Smooth muscle cell (in vitro differentiated cells): ENCODE measurements around the gene PIEZO1. TPM values are rescaled to one million over a fixed set of nuclear protein-coding genes. Genes with fewer than 3 reads are reported as not detected.
"Not testable (repeated sequence)": the region's sequence is repeated elsewhere in the genome, so short reads cannot be mapped to it uniquely, and the experiment has no call there.

Experiments
- DNase-seq: peaks from one replicate; lab custom pipeline; 2025; ENCODE audit not compliant: unreplicated experiment; lab: John Stamatoyannopoulos, UW
- H2AFZ ChIP-seq: fragments of 200-600 bp; sonication (generic); 2 replicates; pipeline ENCODE4 v1.6.0; 2016; ENCODE audit warnings: antibody characterized with exemption, low read depth, mild to moderate bottlenecking
- H3F3A ChIP-seq: fragments of 200-600 bp; sonication (generic); 2 replicates; pipeline ENCODE4 v1.6.0; 2017; ENCODE audit warnings: antibody characterized with exemption, low read depth
- H3K27ac ChIP-seq: fragments of 200-600 bp; sonication (generic); 2 replicates; pipeline ENCODE4 v1.5.1; 2016; ENCODE audit warnings: low read depth, mild to moderate bottlenecking
- H3K27me3 ChIP-seq: fragments of 200-600 bp; sonication (generic); 2 replicates; pipeline ENCODE4 v1.6.1; 2016; ENCODE audit warnings: low read depth, mild to moderate bottlenecking
- H3K36me3 ChIP-seq: fragments of 200-600 bp; sonication (generic); 2 replicates; pipeline ENCODE4 v1.5.1; 2016; ENCODE audit warnings: low read depth
- H3K4me1 ChIP-seq: fragments of 200-600 bp; sonication (generic); 2 replicates; pipeline ENCODE4 v1.5.1; 2016; ENCODE audit warnings: low read depth
- H3K4me2 ChIP-seq: fragments of 200-600 bp; sonication (generic); 2 replicates; pipeline ENCODE4 v1.6.0; 2016; ENCODE audit warnings: mild to moderate bottlenecking
- H3K4me3 ChIP-seq: fragments of 200-600 bp; sonication (generic); 2 replicates; pipeline ENCODE4 v1.5.1; 2016; ENCODE audit warnings: mild to moderate bottlenecking
- H3K79me2 ChIP-seq: fragments of 200-600 bp; sonication (generic); 2 replicates; pipeline ENCODE4 v1.6.0; 2016; ENCODE audit warnings: low read depth, mild to moderate bottlenecking
- H3K9ac ChIP-seq: fragments of 200-600 bp; sonication (generic); 2 replicates; pipeline ENCODE4 v1.6.0; 2016; ENCODE audit warnings: low read depth
- H3K9me3 ChIP-seq: fragments of 200-600 bp; sonication (generic); replicated peaks from 2 replicates; pipeline ENCODE4 v1.5.1; 2016; ENCODE audit warnings: low read depth
- H4K20me1 ChIP-seq: fragments of 200-600 bp; sonication (generic); 2 replicates; pipeline ENCODE4 v1.6.0; 2016; ENCODE audit warnings: low read depth
- CTCF ChIP-seq: fragments of 200-600 bp; sonication (generic); IDR thresholded peaks from 2 replicates; pipeline ENCODE4 v1.5.1; 2017; ENCODE audit warnings: borderline replicate concordance, mild to moderate bottlenecking, antibody characterized with exemption; ENCODE audit not compliant: insufficient read depth, poor library complexity, severe bottlenecking
- WGBS: methylation state at CpG from one replicate; pipeline ENCODE4 v1.1.7; 2016; ENCODE audit warnings: low lambda C conversion rate; 5-methylcytosine and 5-hydroxymethylcytosine counted together
- microRNA-seq: library from miRNA; unstranded; fragments of <30 nt; microRNA quantifications from one replicate; pipeline ENCODE4, GENCODE V29; 2016; ENCODE audit warnings: borderline number of aligned reads
- polyA plus RNA-seq: library from polyadenylated mRNA; unstranded; fragments of >200 nt; fragmentation: Nextera tagmentation; extraction: Ambion mirVana; gene quantifications from 2 replicates; pipeline ENCODE4 v1.2.1, GENCODE V29; 2016
- total RNA-seq: library from RNA; depleted of rRNA; stranded (reverse); fragments of >200 nt; gene quantifications from 2 replicates; pipeline ENCODE4 v1.2.3, GENCODE V29; 2014

Gene PIEZO1
- total and polyA plus RNA-seq, 2 experiments from 2014 or later, result 62.1 to 70.9 TPM

- Histone ChIP-seq H3K4me3 (no peak overlapping the region), H3K27me3 (no peaks in the 10 kb centered on the region), H3K9me3 (no peaks in the 10 kb centered on the region), H3K9ac (no peak overlapping the region), H3K36me3 (no peaks in the 10 kb centered on the region), H3F3A (no peaks in the 10 kb centered on the region), H4K20me1 (no peaks in the 10 kb centered on the region), H3K79me2 (no peaks in the 10 kb centered on the region), H3K4me1 (no peaks in the 10 kb centered on the region), H3K4me2 (no peak overlapping the region), H2AFZ (no peak overlapping the region), H3K27ac (no peak overlapping the region)
- DNase-seq, result no peak
- TF ChIP-seq CTCF, result no peak
- WGBS, result 85% methylated on average over 10 of the region's 10 CpGs
Observed at GRCh38 chr16:88669980-88670379, 115.0 kb downstream of the PIEZO1 start.

DNA sequence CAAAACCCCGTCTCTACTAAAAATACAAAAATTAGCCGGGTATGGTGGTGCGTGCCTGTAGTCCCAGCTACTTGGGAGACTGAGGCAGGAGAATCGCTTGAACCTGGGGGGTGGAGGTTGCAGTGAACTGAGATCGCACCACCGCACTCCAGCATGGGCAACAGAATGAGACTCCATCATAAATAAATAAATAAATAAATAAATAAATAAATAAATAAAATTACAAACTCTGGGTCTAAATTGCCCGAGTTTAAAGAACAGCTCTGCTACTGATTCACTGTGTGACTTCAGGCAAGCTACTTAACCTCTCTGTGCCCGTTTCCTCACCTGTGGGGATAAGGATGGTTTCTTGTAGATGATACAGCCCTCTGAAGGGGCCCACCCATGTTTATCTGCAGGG is 115.5 kb downstream of the PIEZO1 start:
- not testable (repeated sequence) for DNase-seq, H3K4me1 ChIP-seq, H3K4me2 ChIP-seq, H3K79me2 ChIP-seq, H4K20me1 ChIP-seq, H3K9ac ChIP-seq, H3K27me3 ChIP-seq, H3K27ac ChIP-seq, H3F3A ChIP-seq, H3K9me3 ChIP-seq, H3K36me3 ChIP-seq, H3K4me3 ChIP-seq, H2AFZ ChIP-seq
- 99% methylated on average over 8 of the region's 8 CpGs for WGBS

DNA sequence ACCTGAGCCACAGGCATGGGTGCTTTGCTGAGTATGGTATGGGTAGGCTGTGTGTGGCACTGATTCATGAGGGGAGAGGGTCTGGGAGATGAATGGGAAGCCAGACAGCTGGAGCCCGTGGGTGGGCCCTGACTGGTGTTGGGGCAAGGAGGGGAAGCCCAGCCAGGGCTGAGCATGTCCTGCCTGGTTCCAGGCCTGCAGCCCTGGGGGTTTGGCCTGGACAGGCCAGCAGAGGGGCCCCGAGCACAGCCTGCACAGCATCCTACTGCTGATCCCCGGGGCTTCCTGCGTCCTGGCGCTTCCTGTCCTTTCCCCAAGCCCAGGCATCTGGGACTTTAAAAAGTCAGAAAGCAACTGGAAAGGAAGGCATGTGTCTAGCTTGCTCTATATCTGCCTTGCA is 117.6 kb downstream of the PIEZO1 start:
- TF ChIP-seq CTCF, result no peak
- Histone ChIP-seq H3K9me3 (no peaks in the 10 kb centered on the region), H3F3A (no peaks in the 10 kb centered on the region), H3K36me3 (no peaks in the 10 kb centered on the region), H3K9ac (no peak overlapping the region), H3K4me2 (no peak overlapping the region), H3K4me3 (no peak overlapping the region), H4K20me1 (peaks cover 1% of the 10 kb centered on the region), H3K79me2 (peaks cover 16% of the 10 kb centered on the region), H3K27ac (no peak overlapping the region), H3K27me3 (no peaks in the 10 kb centered on the region), H3K4me1 (no peaks in the 10 kb centered on the region), H2AFZ (no peak overlapping the region)
- DNase-seq, result no peak
- WGBS, result 37% methylated on average over 4 of the region's 5 CpGs

DNA sequence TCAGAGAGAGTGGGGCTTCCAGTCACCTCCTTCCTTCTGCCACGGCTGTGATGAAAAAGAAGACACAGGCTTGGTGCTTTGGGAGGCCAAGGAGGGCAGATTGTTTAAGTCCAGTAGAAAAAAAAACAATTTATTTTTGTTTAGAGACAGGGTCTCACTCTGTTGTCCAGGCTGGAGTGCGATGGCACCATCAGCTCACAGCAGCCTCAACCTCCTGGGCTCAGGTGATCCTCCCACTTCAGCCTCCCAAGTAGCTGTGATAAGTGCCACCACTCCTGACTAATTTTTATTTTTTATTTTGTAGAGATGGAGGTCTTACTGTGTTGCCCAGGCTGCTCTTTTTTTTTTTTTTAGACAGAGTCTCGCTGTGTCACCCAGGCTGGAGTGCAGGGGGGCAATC is 119.5 kb downstream of the PIEZO1 start:
- WGBS, result 100% methylated on average over 3 of the region's 3 CpGs
- peaks cover 19% of the 10 kb centered on the region for H4K20me1 ChIP-seq
- no peak for TF ChIP-seq CTCF
- H3F3A ChIP-seq, result no peaks in the 10 kb centered on the region
- no peak overlapping the region for H3K4me2 ChIP-seq
- no peaks in the 10 kb centered on the region for H3K36me3 ChIP-seq
- H3K9ac ChIP-seq, result no peak overlapping the region
- H2AFZ ChIP-seq, result no peak overlapping the region
- no peak for DNase-seq
- peaks cover 5% of the 10 kb centered on the region for H3K4me1 ChIP-seq
- peaks cover 35% of the 10 kb centered on the region for H3K79me2 ChIP-seq
- H3K27me3 ChIP-seq, result no peaks in the 10 kb centered on the region
- H3K27ac ChIP-seq, result no peak overlapping the region
- H3K4me3 ChIP-seq, result no peak overlapping the region
- H3K9me3 ChIP-seq, result no peaks in the 10 kb centered on the region

Small RNA genes lying within 50 kb of the gene (microRNA-seq; reads per million reads assigned to microRNA genes)
- gene MIR4722, result not detected

Other genes starting within 250 kb of the PIEZO1 start
- gene ZC3H18, start 214.8 kb downstream of the PIEZO1 start, total RNA-seq, result 5.9 and 14.6 TPM in 2 replicates
- 30.4 and 36.1 TPM in 2 replicates for gene ZC3H18, start 214.8 kb downstream of the PIEZO1 start, polyA plus RNA-seq
- not detected in 2 replicates for gene IL17C, start 146.6 kb downstream of the PIEZO1 start, total RNA-seq
- not detected in 2 replicates for gene IL17C, start 146.6 kb downstream of the PIEZO1 start, polyA plus RNA-seq
- gene CYBA, start 134.2 kb downstream of the PIEZO1 start, total RNA-seq, result 158 and 181 TPM in 2 replicates
- gene CYBA, start 134.2 kb downstream of the PIEZO1 start, polyA plus RNA-seq, result 388 and 490 TPM in 2 replicates
- gene MVD, start 122.1 kb downstream of the PIEZO1 start, total RNA-seq, result 25.7 and 46.1 TPM in 2 replicates
- 85.9 and 113 TPM in 2 replicates for gene MVD, start 122.1 kb downstream of the PIEZO1 start, polyA plus RNA-seq
- gene SNAI3, start 98.7 kb downstream of the PIEZO1 start, total RNA-seq, result 0.22 and 0.81 TPM in 2 replicates
- gene SNAI3, start 98.7 kb downstream of the PIEZO1 start, polyA plus RNA-seq, result 1.4 and 3.3 TPM in 2 replicates
- 6.5 and 10.1 TPM in 2 replicates for gene RNF166, start 78.8 kb downstream of the PIEZO1 start, total RNA-seq
- gene RNF166, start 78.8 kb downstream of the PIEZO1 start, polyA plus RNA-seq, result 16.2 and 17.3 TPM in 2 replicates
- 5.8 and 6.6 TPM in 2 replicates for gene CTU2, start 78.7 kb downstream of the PIEZO1 start, total RNA-seq
- 16.4 and 21.3 TPM in 2 replicates for gene CTU2, start 78.7 kb downstream of the PIEZO1 start, polyA plus RNA-seq
- 2.1 and 5.3 TPM in 2 replicates for gene CDT1, start 18.6 kb upstream of the PIEZO1 start, total RNA-seq
- gene CDT1, start 18.6 kb upstream of the PIEZO1 start, polyA plus RNA-seq, result 9.0 and 13.3 TPM in 2 replicates
- 72.5 and 143 TPM in 2 replicates for gene APRT, start 26.7 kb upstream of the PIEZO1 start, total RNA-seq
- gene APRT, start 26.7 kb upstream of the PIEZO1 start, polyA plus RNA-seq, result 200 and 216 TPM in 2 replicates
- gene GALNS, start 71.7 kb upstream of the PIEZO1 start, total RNA-seq, result 13.4 and 20.8 TPM in 2 replicates
- 19.5 and 21.3 TPM in 2 replicates for gene GALNS, start 71.7 kb upstream of the PIEZO1 start, polyA plus RNA-seq
- gene TRAPPC2L, start 71.9 kb upstream of the PIEZO1 start, total RNA-seq, result 17.9 and 36.3 TPM in 2 replicates
- gene TRAPPC2L, start 71.9 kb upstream of the PIEZO1 start, polyA plus RNA-seq, result 125 and 130 TPM in 2 replicates
- not detected in 2 replicates for gene PABPN1L, start 81.4 kb upstream of the PIEZO1 start, total RNA-seq
- 0.27 TPM in 1 of 2 replicates, not detected in the other for gene PABPN1L, start 81.4 kb upstream of the PIEZO1 start, polyA plus RNA-seq
- 0.45 TPM in 1 of 2 replicates, not detected in the other for gene CBFA2T3, start 192.0 kb upstream of the PIEZO1 start, total RNA-seq
- gene CBFA2T3, start 192.0 kb upstream of the PIEZO1 start, polyA plus RNA-seq, result 0.25 and 0.87 TPM in 2 replicates